ENCODE data around the gene OPCML. TPM values are rescaled to one million over a fixed set of nuclear protein-coding genes. Genes with fewer than 3 reads are reported as not detected.

The OPCML gene
- total and polyA plus RNA-seq, 9 donors: 0.59 to 3.5 (median 1.5) TPM

- H3K4me1 ChIP-seq (ENCODE audit: control insufficient read depth, insufficient read depth, low read length): peaks cover 4% of the 10 kb centered on the region
- H3K36me3 ChIP-seq (ENCODE audit: control insufficient read depth, insufficient read depth, low read length): no peaks in the 10 kb centered on the region
- H3K27me3 ChIP-seq (ENCODE audit: control insufficient read depth, insufficient read depth, low read length): no peaks in the 10 kb centered on the region
- no peak overlapping the region for H3K4me3 ChIP-seq (ENCODE audit: low read length)
- no peak overlapping the region for H3K27ac ChIP-seq (ENCODE audit: low read length)
- no peaks in the 10 kb centered on the region for H3K9me3 ChIP-seq (replicated peaks; ENCODE audit: control insufficient read depth, low read depth, low read length)
- 67% methylated on average over 2 of the region's 4 CpGs for WGBS (ENCODE audit: insufficient coverage)
- no peak for DNase-seq
These were observed 1087.4 kb downstream of the OPCML start for GRCh38 chr11:132444911-132445310.

GRCh38 chr11:132439711-132440255 lies 1092.5 kb downstream of the OPCML start:
- WGBS (ENCODE audit: insufficient coverage): 75% methylated on average over 3 of the region's 5 CpGs
- H3K27me3 ChIP-seq (ENCODE audit: control insufficient read depth, insufficient read depth, low read length): no peaks in the 10 kb centered on the region
- no peaks in the 10 kb centered on the region for H3K9me3 ChIP-seq (replicated peaks; ENCODE audit: control insufficient read depth, low read depth, low read length)

GRCh38 chr11:132438418-132438817 lies 1093.9 kb downstream of the OPCML start:
- Histone ChIP-seq H3K4me3 (ENCODE audit: low read length) (no peak overlapping the region), H3K4me1 (ENCODE audit: control insufficient read depth, insufficient read depth, low read length) (no peaks in the 10 kb centered on the region), H3K27me3 (ENCODE audit: control insufficient read depth, insufficient read depth, low read length) (no peaks in the 10 kb centered on the region), H3K9me3 (replicated peaks; ENCODE audit: control insufficient read depth, low read depth, low read length) (no peaks in the 10 kb centered on the region), H3K36me3 (ENCODE audit: control insufficient read depth, insufficient read depth, low read length) (no peaks in the 10 kb centered on the region), H3K27ac (ENCODE audit: low read length) (no peak overlapping the region)
- no peak for DNase-seq
- WGBS (ENCODE audit: insufficient coverage): 93% methylated on average over 1 of the region's 1 CpG

More at GRCh38 chr11:132439711-132440255, 1092.5 kb downstream of the OPCML start:
- no peak overlapping the region for H3K4me3 ChIP-seq (ENCODE audit: low read length)
- H3K36me3 ChIP-seq (ENCODE audit: control insufficient read depth, insufficient read depth, low read length): no peaks in the 10 kb centered on the region
- no peaks in the 10 kb centered on the region for H3K4me1 ChIP-seq (ENCODE audit: control insufficient read depth, insufficient read depth, low read length)
- DNase-seq: no peak
- no peak overlapping the region for H3K27ac ChIP-seq (ENCODE audit: low read length)

GRCh38 chr11:132430429-132431062 lies 1101.8 kb downstream of the OPCML start:
- Histone ChIP-seq H3K27me3 (ENCODE audit: control insufficient read depth, insufficient read depth, low read length) (no peaks in the 10 kb centered on the region), H3K27ac (ENCODE audit: low read length) (peak overlapping the region; percentile 22), H3K36me3 (ENCODE audit: control insufficient read depth, insufficient read depth, low read length) (no peaks in the 10 kb centered on the region), H3K4me1 (ENCODE audit: control insufficient read depth, insufficient read depth, low read length) (peaks cover 16% of the 10 kb centered on the region), H3K9me3 (replicated peaks; ENCODE audit: control insufficient read depth, low read depth, low read length) (no peaks in the 10 kb centered on the region), H3K4me3 (ENCODE audit: low read length) (no peak overlapping the region)
- WGBS (ENCODE audit: insufficient coverage): 9% methylated on average over 5 of the region's 14 CpGs
- peak; percentile 69 for DNase-seq

- 73% methylated on average over 2 of the region's 8 CpGs for WGBS (ENCODE audit: insufficient coverage)
- Histone ChIP-seq H3K4me3 (ENCODE audit: low read length) (no peak overlapping the region), H3K9me3 (replicated peaks; ENCODE audit: control insufficient read depth, low read depth, low read length) (no peaks in the 10 kb centered on the region)
These were observed 1102.6 kb downstream of the OPCML start for GRCh38 chr11:132429685-132430084.

GRCh38 chr11:132427611-132428010 lies 1104.7 kb downstream of the OPCML start:
- DNase-seq: peak; percentile 25

More at GRCh38 chr11:132429685-132430084, 1102.6 kb downstream of the OPCML start:
- Histone ChIP-seq H3K36me3 (ENCODE audit: control insufficient read depth, insufficient read depth, low read length) (no peaks in the 10 kb centered on the region), H3K27ac (ENCODE audit: low read length) (no peak overlapping the region), H3K27me3 (ENCODE audit: control insufficient read depth, insufficient read depth, low read length) (no peaks in the 10 kb centered on the region), H3K4me1 (ENCODE audit: control insufficient read depth, insufficient read depth, low read length) (peaks cover 18% of the 10 kb centered on the region)
- no peak for DNase-seq

GRCh38 chr11:132424433-132424832 lies 1107.9 kb downstream of the OPCML start:
- peaks cover 4% of the 10 kb centered on the region for H3K4me1 ChIP-seq (ENCODE audit: control insufficient read depth, insufficient read depth, low read length)
- no peak for DNase-seq
- WGBS (ENCODE audit: insufficient coverage): 76% methylated on average over 5 of the region's 8 CpGs
- no peak overlapping the region for H3K27ac ChIP-seq (ENCODE audit: low read length)
- H3K4me3 ChIP-seq (ENCODE audit: low read length): no peak overlapping the region
- H3K36me3 ChIP-seq (ENCODE audit: control insufficient read depth, insufficient read depth, low read length): no peaks in the 10 kb centered on the region
- H3K27me3 ChIP-seq (ENCODE audit: control insufficient read depth, insufficient read depth, low read length): no peaks in the 10 kb centered on the region
- no peaks in the 10 kb centered on the region for H3K9me3 ChIP-seq (replicated peaks; ENCODE audit: control insufficient read depth, low read depth, low read length)

More at GRCh38 chr11:132427611-132428010, 1104.7 kb downstream of the OPCML start:
- Histone ChIP-seq H3K4me1 (ENCODE audit: control insufficient read depth, insufficient read depth, low read length) (peaks cover 18% of the 10 kb centered on the region), H3K36me3 (ENCODE audit: control insufficient read depth, insufficient read depth, low read length) (no peaks in the 10 kb centered on the region), H3K9me3 (replicated peaks; ENCODE audit: control insufficient read depth, low read depth, low read length) (no peaks in the 10 kb centered on the region), H3K27ac (ENCODE audit: low read length) (no peak overlapping the region), H3K4me3 (ENCODE audit: low read length) (no peak overlapping the region), H3K27me3 (ENCODE audit: control insufficient read depth, insufficient read depth, low read length) (no peaks in the 10 kb centered on the region)
- WGBS (ENCODE audit: insufficient coverage): 42% methylated on average over 4 of the region's 6 CpGs

- Histone ChIP-seq H3K27ac (ENCODE audit: low read length) (no peak overlapping the region), H3K9me3 (replicated peaks; ENCODE audit: control insufficient read depth, low read depth, low read length) (no peaks in the 10 kb centered on the region), H3K4me3 (ENCODE audit: low read length) (no peak overlapping the region), H3K36me3 (ENCODE audit: control insufficient read depth, insufficient read depth, low read length) (no peaks in the 10 kb centered on the region), H3K4me1 (ENCODE audit: control insufficient read depth, insufficient read depth, low read length) (peaks cover 2% of the 10 kb centered on the region), H3K27me3 (ENCODE audit: control insufficient read depth, insufficient read depth, low read length) (no peaks in the 10 kb centered on the region)
- DNase-seq: no peak
- WGBS (ENCODE audit: insufficient coverage): 64% methylated on average over 3 of the region's 4 CpGs
These were observed 1109.0 kb downstream of the OPCML start for GRCh38 chr11:132423266-132423665.

GRCh38 chr11:132422722-132423121 lies 1109.6 kb downstream of the OPCML start:
- H3K27me3 ChIP-seq (ENCODE audit: control insufficient read depth, insufficient read depth, low read length): no peaks in the 10 kb centered on the region
- H3K36me3 ChIP-seq (ENCODE audit: control insufficient read depth, insufficient read depth, low read length): no peaks in the 10 kb centered on the region
- H3K4me3 ChIP-seq (ENCODE audit: low read length): no peak overlapping the region
- H3K27ac ChIP-seq (ENCODE audit: low read length): no peak overlapping the region
- no peak for DNase-seq
- no peaks in the 10 kb centered on the region for H3K9me3 ChIP-seq (replicated peaks; ENCODE audit: control insufficient read depth, low read depth, low read length)
- WGBS (ENCODE audit: insufficient coverage): 90% methylated on average over 2 of the region's 5 CpGs
- peaks cover 2% of the 10 kb centered on the region for H3K4me1 ChIP-seq (ENCODE audit: control insufficient read depth, insufficient read depth, low read length)

GRCh38 chr11:132421555-132421954 lies 1110.7 kb downstream of the OPCML start:
- H3K36me3 ChIP-seq (ENCODE audit: control insufficient read depth, insufficient read depth, low read length): no peaks in the 10 kb centered on the region
- no CpG with 5 or more reads among the region's 2 CpGs for WGBS (ENCODE audit: insufficient coverage)

More at GRCh38 chr11:132421555-132421954, 1110.7 kb downstream of the OPCML start:
- Histone ChIP-seq H3K4me3 (ENCODE audit: low read length) (no peak overlapping the region), H3K9me3 (replicated peaks; ENCODE audit: control insufficient read depth, low read depth, low read length) (no peaks in the 10 kb centered on the region), H3K4me1 (ENCODE audit: control insufficient read depth, insufficient read depth, low read length) (peaks cover 2% of the 10 kb centered on the region), H3K27ac (ENCODE audit: low read length) (no peak overlapping the region), H3K27me3 (ENCODE audit: control insufficient read depth, insufficient read depth, low read length) (no peaks in the 10 kb centered on the region)
- DNase-seq: no peak

Data from muscle of leg (tissue), 11 donors.